ENCODE results near the gene SH2D2A. TPM values are rescaled to one million over a fixed set of nuclear protein-coding genes. Genes with fewer than 3 reads are reported as not detected.
"Not testable (repeated sequence)": the region's sequence is repeated elsewhere in the genome, so short reads cannot be mapped to it uniquely, and the experiment has no call there.

Gene SH2D2A
- total RNA-seq, 2 experiments from 2014 or later, result 186 TPM

DNA sequence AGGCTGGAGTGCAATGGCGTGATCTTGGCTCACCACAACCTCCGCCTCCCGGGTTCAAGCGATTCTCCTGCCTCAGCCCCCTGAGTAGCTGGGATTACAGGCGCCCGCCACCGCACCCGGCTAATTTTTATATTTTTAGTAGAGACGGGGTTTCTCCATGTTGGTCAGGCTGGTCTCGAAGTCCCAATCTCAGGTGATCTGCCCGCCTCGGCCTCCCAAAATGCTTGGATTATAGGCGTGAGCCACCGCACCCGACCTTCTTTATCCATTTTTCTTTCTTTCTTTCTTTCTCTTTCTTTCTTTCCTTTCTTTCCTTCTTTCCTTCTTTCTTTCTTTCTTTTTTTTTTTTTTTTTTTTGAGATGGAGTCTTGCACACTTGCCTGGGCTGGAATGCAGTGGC is 51.5 kb downstream of the SH2D2A start:
- DNase-seq, H3K27me3 Mint-ChIP-seq, H3K4me3 Mint-ChIP-seq, H3K9me3 Mint-ChIP-seq, H3K27ac Mint-ChIP-seq: not testable (repeated sequence)
- Mint-ChIP-seq H3K36me3 (peaks cover 17% of the 10 kb centered on the region), H3K4me1 (peaks cover 26% of the 10 kb centered on the region)

DNA sequence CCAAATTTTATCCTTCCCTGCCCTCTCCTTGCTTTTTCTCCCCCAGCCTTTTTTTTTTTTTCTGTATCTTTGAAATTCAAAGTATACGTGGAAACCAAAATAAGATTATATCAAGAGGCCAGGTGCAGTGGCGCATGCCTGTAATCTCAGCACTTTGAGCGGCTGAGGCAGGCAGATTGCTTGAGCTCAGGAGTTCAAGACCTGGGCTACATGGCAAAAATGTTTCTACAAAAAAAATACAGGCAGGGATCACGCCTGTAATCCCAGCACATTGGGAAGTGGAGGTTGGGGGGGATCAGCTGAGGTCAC is 55.9 kb downstream of the SH2D2A start:
- no peak for DNase-seq
- H3K36me3 Mint-ChIP-seq, result no peaks in the 10 kb centered on the region
- no peak overlapping the region for H3K27ac Mint-ChIP-seq
- peaks cover 4% of the 10 kb centered on the region for H3K4me1 Mint-ChIP-seq
- no peaks in the 10 kb centered on the region for H3K9me3 Mint-ChIP-seq
- H3K27me3 Mint-ChIP-seq, result no peaks in the 10 kb centered on the region
- no peak overlapping the region for H3K4me3 Mint-ChIP-seq

- no peaks in the 10 kb centered on the region for H3K36me3 Mint-ChIP-seq
- H3K9me3 Mint-ChIP-seq, result no peaks in the 10 kb centered on the region
- H3K27ac Mint-ChIP-seq, result no peak overlapping the region
- no peak overlapping the region for H3K4me3 Mint-ChIP-seq
- H3K4me1 Mint-ChIP-seq, result peaks cover 2% of the 10 kb centered on the region
- no peaks in the 10 kb centered on the region for H3K27me3 Mint-ChIP-seq
- DNase-seq, result no peak
These were observed 56.4 kb downstream of the SH2D2A start for GRCh38 chr1:156760092-156760795.

GRCh38 chr1:156757572-156758253 is 58.9 kb downstream of the SH2D2A start:
- H3K4me1 Mint-ChIP-seq, H3K9me3 Mint-ChIP-seq, H3K36me3 Mint-ChIP-seq, H3K27ac Mint-ChIP-seq, H3K4me3 Mint-ChIP-seq, H3K27me3 Mint-ChIP-seq, DNase-seq: not testable (repeated sequence)

GRCh38 chr1:156756355-156756754 is 60.3 kb downstream of the SH2D2A start:
- H3K9me3 Mint-ChIP-seq, result no peaks in the 10 kb centered on the region

More at GRCh38 chr1:156756355-156756754, 60.3 kb downstream of the SH2D2A start:
- no peak for DNase-seq
- H3K27me3 Mint-ChIP-seq, result no peaks in the 10 kb centered on the region
- H3K27ac Mint-ChIP-seq, result no peak overlapping the region
- no peak overlapping the region for H3K4me3 Mint-ChIP-seq
- peaks cover 5% of the 10 kb centered on the region for H3K4me1 Mint-ChIP-seq
- no peaks in the 10 kb centered on the region for H3K36me3 Mint-ChIP-seq

Other genes starting within 250 kb of the SH2D2A start
- gene IQGAP3, start 244.3 kb downstream of the SH2D2A start, total RNA-seq, result 10 to 100 TPM; 13.5 to 14.9 TPM
- gene TTC24, start 237.1 kb downstream of the SH2D2A start, total RNA-seq, result 10 to 100 TPM; 18.7 to 19.6 TPM
- 10 to 100 TPM; 65.9 to 68.2 TPM for gene NAXE, start 225.1 kb downstream of the SH2D2A start, total RNA-seq
- 100 to 1,000 TPM; 103 TPM for gene GPATCH4, start 215.4 kb downstream of the SH2D2A start, total RNA-seq
- gene HAPLN2, start 197.4 kb downstream of the SH2D2A start, total RNA-seq, result not detected
- gene BCAN, start 174.7 kb downstream of the SH2D2A start, total RNA-seq, result not detected
- gene NES, start 139.4 kb downstream of the SH2D2A start, total RNA-seq, result under 1 TPM in 1 of 2 experiments, not detected in 1; 0.04 TPM
- 1 to 10 TPM; 1.2 to 1.6 TPM for gene CRABP2, start 111.3 kb downstream of the SH2D2A start, total RNA-seq
- gene METTL25B, start 88.4 kb downstream of the SH2D2A start, total RNA-seq, result 10 to 100 TPM; 24.4 to 24.9 TPM
- gene ISG20L2, start 88.1 kb downstream of the SH2D2A start, total RNA-seq, result 10 to 100 TPM; 74.9 to 77.4 TPM
- gene MRPL24, start 75.8 kb downstream of the SH2D2A start, total RNA-seq, result 10 to 100 TPM; 85.1 to 94.6 TPM
- gene HDGF, start 65.2 kb downstream of the SH2D2A start, total RNA-seq, result 100 to 1,000 TPM; 271 to 274 TPM
- 10 to 100 TPM; 91.8 to 96.0 TPM for gene PRCC, start 49.3 kb downstream of the SH2D2A start, total RNA-seq
- gene INSRR, start 42.3 kb upstream of the SH2D2A start, total RNA-seq, result under 1 TPM; 0.12 to 0.20 TPM
- gene NTRK1, start 44.0 kb upstream of the SH2D2A start, total RNA-seq, result 1 to 10 TPM; 3.4 to 4.0 TPM
- not detected for gene PEAR1, start 76.9 kb upstream of the SH2D2A start, total RNA-seq
- gene LRRC71, start 103.8 kb upstream of the SH2D2A start, total RNA-seq, result not detected
- gene ARHGEF11, start 228.9 kb upstream of the SH2D2A start, total RNA-seq, result 1 to 10 TPM; 2.8 to 3.3 TPM

Data from activated naive CD8-positive, alpha-beta T cell treated with anti-CD3 and anti-CD28 coated beads for 36 hours (primary cell).